HG03064 (cell line): ENCODE measurements around the gene ATG10.
"Not testable (repeated sequence)": the region's sequence is repeated elsewhere in the genome, so short reads cannot be mapped to it uniquely, and the experiment has no call there.

Source experiments
- ATAC-seq: cut with Tn5 transposase; IDR thresholded peaks from one replicate; pipeline ENCODE4 v1.9.1; 2021; ENCODE audit warnings: low read depth; ENCODE audit not compliant: unreplicated experiment

The ATG10 gene

DNA sequence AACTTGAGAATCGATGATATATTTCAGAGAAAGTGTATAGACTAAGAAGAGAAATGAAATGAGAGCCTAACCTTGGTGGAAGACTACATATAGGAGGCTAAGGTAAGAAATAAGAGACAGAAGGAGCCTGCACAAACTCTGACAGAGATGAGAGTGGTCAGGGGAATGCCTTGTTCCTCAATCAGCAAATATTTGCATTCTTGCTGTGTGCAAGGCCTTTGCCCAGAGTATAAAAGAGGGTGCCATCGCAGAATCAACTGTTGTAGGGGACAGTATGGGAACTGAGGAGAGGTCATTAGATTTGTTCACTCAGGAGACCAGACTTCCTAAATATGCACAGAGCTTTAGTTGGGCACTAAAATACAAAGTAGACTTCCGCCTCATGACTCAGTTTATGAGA lies 137.2 kb downstream of the ATG10 start:
- ATAC-seq: no peak

- ATAC-seq: not testable (repeated sequence)
Observed at GRCh38 chr5:82109915-82110314, 138.1 kb downstream of the ATG10 start.

- ATAC-seq: peak; percentile 70
Observed at GRCh38 chr5:82111191-82111590, 139.4 kb downstream of the ATG10 start.

DNA sequence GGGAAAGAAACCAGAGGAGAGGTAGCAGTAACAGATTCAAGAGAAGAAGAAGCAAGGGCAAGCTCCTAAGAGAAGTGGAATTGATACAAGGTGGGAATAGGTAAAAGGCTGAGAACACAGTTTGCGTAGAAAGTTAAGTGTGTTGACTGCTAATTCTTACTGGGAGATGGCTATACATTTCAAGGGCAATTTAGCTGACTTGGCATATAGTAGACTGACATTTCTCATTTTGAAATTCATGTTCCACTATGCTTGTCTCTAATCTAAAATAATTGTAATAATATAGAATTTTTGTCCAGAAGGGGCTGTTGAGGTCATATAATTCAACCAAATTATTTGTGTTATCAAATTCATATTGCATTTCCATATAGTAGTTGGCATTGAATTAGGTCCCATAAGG lies 144.0 kb downstream of the ATG10 start:
- no peak for ATAC-seq

DNA sequence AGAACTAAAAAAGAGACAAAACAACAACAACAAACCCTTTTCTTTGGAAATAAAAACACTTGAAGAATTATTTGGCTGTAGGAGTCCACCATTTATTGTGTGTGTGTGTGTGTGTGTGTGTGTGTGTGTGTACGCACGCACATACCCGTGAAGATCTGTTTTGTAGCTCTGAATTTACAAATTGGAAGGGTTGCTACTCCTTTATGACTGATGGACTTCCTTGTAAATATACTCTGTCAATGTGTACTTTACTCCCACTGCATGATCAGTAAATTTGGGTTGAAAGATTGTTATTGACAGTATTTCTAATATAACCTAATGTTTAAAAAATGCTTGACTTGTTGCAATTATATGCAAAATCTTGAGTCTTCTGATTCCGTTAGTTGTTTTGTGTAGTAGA lies 148.1 kb downstream of the ATG10 start:
- no peak for ATAC-seq

DNA sequence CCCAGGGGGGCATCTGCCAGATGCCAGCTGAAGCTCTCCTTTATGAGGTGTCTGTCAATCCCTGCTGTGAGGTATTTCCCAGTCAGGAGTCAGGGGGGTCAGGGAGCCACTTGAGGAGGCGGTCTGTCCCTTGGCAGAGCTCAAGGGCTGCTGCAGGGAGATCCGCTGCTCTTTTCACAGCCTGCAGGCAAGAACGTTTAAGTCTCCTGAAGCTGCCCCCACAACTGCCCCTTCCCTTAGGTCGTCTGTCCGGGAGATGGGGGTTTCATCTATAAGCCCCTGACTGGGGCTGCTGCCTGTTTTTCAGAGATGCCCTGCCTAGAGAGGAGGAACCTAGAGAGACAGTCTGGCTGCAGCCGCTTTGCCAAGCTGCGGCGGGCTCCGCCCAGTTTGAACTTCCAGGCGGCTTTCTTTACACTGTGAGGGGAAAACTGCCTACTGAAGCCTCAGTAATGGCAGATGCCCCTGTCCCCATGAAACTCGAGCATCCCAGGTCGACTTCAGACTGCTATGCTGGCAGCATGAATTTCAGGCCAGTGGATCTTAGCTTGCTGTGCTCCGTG lies 158.0 kb downstream of the ATG10 start:
- ATAC-seq: no peak

- ATAC-seq: no peak
Observed at GRCh38 chr5:82130602-82131001, 158.8 kb downstream of the ATG10 start.

DNA sequence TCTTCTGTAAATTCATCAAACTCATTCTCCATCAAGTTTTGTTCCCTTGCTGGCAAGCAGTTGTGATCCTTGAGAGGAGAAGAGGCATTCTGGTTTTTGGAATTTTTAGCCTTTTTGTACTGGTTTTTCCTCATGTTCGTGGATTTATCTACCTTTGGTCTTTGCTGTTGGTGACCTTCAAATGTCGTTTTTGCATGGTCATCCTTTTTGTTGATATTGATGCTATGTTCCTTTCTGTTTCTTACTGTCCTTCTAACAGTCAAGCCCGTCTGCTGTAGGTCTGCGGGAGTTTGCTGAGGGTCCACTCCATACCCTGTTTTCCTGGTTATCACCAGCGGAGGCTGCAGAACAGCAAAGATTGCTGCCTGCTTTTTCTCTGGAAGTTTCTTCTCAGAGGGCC lies 165.4 kb downstream of the ATG10 start:
- ATAC-seq: no peak

DNA sequence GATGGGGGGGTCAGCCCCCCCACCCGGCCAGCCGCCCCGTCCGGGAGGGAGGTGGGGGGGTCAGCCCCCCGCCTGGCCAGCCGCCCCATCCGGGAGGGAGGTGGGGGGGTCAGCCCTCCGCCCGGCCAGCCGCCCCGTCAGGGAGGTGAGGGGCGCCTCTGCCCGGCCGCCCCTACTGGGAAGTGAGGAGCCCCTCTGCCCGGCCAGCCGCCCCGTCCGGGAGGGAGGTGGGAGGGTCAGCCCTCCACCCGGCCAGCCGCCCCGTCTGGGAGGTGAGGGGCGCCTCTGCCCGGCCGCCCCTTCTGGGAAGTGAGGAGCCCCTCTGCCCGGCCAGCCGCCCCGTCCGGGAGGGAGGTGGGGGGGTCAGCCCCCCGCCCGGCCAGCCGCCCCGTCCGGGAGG lies 168.0 kb downstream of the ATG10 start:
- not testable (repeated sequence) for ATAC-seq

DNA sequence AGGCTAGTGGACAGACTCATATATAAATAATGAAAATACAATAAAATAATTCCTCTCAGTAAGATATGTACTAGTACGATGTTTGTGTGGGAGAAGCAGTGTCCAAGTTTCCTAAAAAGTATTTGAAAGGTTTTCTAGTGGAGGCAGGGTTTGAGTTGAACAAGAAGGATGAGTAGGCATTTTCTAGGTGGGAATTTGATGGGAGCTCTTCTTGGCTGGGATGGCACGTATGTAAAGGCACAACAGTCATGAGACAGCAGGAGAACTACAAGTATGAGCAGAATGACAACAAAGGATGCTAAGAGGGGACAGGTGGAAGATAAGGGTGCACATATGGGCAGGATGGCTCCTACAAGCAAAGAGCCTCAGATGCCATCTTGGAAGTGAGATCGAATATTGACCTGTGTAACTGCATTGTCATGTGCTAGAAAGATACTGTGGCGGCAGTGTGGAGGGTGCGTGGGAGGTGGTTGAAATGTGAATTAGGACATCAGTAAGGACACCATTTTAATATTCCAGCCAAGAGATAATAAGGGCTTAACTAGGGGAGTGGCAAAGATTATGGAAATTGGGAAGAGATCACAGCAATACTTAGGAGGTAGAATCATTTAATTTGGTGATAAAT lies 170.5 kb downstream of the ATG10 start:
- no peak for ATAC-seq

DNA sequence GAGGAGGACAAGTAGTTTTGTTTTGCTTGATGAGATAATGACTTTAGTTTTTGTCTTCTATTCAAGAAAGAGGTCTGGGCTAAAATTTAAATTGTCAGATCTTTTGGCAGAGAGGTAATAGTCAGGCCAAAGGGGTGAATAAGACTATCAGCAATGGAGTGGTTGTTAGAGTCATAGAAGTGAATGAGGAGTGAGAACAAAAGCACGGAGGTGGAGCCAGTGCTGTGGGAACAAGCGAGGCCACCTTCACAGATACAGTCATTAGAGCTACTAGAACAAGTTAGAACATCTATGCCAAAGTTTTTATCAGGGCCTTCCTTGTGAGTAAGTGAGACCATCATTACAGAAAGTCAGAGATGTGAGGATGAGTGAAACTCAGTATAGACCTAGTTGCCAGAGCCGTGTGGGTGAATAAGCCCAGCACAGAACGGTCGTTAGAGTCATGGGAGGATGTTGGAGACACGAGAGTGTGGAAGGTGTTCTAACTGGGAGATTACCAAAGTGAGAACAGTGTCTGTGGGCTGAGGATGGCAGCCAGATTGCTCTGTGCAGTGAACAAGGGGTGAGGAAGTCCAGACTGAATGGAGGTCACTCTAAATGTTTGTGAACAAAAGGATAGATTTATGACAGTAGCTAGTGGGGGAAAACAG lies 171.2 kb downstream of the ATG10 start:
- ATAC-seq: no peak

DNA sequence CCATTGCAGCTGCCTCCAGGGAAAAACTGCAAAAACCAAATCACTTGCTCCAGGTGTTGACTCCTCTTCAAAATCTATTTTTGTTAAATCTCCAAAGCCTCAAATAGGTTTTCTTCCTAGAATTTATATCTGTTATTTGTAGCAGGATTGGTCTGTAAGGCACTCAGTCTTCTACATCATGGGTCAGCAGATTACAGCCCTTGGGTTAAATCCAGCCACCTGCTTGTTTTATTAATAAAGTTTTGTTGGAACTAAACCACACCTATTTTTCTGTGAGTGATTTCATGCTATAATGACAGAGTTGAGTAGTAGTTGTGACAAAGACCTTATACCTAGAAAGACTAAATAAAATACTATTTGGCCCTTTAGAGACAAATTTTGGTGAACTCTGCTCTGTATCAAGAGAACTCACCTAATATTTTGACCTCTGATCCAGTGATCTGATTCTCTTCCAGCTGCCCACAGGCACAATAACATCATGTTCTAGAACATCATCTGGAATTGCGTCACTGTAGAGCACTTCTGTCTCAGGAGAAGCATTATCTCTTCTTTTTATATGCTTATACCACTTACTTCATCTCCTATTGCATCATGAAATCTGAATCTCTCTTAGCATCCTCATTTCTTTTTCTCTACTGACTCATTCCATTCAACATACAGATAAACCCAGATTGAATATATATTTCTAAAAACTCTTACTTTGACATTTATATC lies 176.2 kb downstream of the ATG10 start:
- no peak for ATAC-seq

- no peak for ATAC-seq
Observed at GRCh38 chr5:82149434-82149833, 177.6 kb downstream of the ATG10 start.

- no peak for ATAC-seq
Observed at GRCh38 chr5:82150559-82150958, 178.7 kb downstream of the ATG10 start.

DNA sequence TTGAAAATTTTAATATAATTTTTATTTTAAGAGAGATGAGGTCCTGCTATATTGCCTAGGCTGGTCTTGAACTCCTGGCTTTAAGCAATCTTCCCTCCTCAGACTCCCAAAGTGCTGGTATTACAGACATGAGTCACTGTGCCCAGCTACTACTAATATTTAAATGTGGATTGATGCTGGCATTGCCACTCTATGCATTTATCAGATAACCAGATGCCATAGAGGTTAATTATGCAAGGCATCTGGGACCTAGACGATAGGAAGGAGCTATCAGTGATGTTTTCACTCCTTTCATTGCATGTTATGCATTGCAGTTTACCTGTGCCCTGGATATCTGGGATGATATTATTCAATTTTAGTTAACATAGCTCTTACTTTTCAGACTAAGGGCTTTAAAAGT lies 179.4 kb downstream of the ATG10 start:
- no peak for ATAC-seq

DNA sequence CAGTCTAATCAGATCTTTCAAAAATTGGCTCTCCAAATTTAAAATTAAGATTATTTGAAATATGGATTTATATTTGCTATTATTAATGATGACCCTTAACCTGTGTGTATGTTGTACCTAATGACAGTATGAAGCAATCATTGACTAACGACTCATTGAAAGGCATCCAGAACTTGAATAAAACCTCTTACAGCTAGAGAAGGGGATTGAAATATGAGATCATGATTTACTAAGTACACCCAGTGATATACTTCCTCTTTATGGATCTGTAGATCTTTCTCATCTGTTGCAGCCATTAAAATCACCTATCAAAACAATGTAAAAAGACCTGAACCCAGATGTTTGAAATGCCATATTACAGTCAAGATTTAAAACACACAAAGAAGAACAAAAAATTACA lies 179.8 kb downstream of the ATG10 start:
- no peak for ATAC-seq

DNA sequence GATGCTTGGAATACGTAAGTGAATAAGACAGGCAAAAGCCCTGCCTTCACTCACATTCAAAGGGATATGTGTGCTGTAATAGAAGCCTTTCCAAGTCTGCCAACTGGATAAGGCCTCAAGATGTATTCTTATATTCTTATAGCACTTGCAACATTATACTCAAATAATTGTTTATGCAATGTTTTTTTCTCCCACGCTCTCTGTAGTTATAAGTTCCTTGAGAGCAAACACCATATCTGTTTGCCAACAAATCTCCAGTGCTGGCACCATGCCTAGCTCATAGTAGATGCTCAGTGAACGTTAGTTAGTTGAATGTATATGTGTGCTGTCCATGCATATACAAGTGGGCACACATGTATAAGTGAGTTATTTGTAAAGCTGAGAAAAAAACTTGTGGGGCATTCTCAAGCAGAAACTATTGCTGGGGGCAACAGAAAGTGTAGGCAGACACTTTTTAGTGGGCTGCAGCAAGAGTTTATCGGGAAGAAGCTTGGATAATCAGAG lies 181.2 kb downstream of the ATG10 start:
- ATAC-seq: no peak

GRCh38 chr5:82154776-82155175 lies 183.0 kb downstream of the ATG10 start:
- no peak for ATAC-seq

DNA sequence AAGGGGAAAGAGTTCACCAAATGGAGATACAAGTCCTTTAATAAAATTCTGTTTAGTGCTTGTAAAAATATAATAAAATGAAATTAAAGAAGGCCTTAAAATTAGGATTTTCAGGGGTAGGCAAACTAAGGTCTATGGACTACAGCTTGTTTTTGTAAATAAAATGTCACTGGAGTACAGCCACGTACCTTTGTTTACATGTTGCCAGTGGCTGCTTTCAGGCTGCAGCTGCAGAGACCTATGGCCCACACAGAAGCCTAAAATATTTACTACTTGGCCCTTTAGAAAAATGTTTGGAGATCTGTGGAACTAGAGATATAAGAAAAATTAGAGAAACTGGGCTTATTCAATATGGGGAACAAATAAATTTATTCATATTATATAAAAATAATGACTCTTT lies 183.5 kb downstream of the ATG10 start:
- ATAC-seq: no peak

GRCh38 chr5:82156874-82157273 lies 185.1 kb downstream of the ATG10 start:
- ATAC-seq: no peak

DNA sequence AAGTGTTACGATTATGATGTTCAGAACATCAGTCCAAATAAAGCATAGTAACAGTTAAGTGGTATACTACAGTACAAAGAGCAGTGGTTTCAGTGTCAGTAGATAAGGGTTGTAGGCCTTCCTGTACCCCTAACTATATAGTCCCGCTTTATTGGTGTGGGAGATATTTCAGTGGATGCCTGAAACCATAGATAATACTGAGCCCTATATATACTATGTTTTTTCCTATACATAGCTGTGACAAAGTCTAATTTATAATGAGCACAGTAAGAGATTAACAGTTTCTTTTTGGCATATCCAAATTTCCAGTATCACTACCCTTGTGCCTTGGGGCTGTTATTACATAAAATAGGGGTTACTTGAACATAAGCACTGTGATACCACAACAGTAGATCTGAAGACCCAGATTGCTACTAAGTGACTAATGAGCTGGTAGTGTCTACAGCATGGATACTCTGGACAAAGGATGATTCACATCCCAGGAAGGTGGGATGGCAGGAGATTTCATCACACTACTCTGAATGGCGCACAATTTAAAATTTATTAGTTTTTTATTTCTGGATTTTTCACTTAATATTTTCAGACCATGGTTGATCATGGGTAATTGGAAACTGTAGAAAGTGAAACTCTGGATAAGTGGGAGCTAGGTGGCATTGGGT lies 187.1 kb downstream of the ATG10 start:
- no peak for ATAC-seq
